IMR-90 (cell line): ENCODE measurements around the gene RAMP3.

Experiments used
- CEBPB ChIP-seq: IDR thresholded peaks from 2 replicates; pipeline ENCODE4 v1.6.1; 2012; ENCODE audit warnings: low read depth, low read length, improper control_type of control experiment
- POLR2A ChIP-seq: IDR thresholded peaks from 2 replicates; pipeline ENCODE4 v1.6.1; 2012; ENCODE audit warnings: mild to moderate bottlenecking, low read depth, low read length
- RAD21 ChIP-seq: IDR thresholded peaks from 2 replicates; pipeline ENCODE4 v1.6.1; 2012; ENCODE audit warnings: low read length, improper control_type of control experiment
- TF ChIP-seq, protein P1 (sequence below): conservative IDR thresholded peaks from 2 replicates; pipeline ENCODE4 v1.5.1; 2012; ENCODE audit warnings: mild to moderate bottlenecking, low read depth, low read length, improper control_type of control experiment
- TF ChIP-seq, protein P2 (sequence below): fragments of 150-350 bp; IDR thresholded peaks from 2 replicates; pipeline ENCODE4 v1.6.1; 2017; ENCODE audit warnings: mild to moderate bottlenecking, antibody characterized with exemption, low read length, low read depth

DNA sequence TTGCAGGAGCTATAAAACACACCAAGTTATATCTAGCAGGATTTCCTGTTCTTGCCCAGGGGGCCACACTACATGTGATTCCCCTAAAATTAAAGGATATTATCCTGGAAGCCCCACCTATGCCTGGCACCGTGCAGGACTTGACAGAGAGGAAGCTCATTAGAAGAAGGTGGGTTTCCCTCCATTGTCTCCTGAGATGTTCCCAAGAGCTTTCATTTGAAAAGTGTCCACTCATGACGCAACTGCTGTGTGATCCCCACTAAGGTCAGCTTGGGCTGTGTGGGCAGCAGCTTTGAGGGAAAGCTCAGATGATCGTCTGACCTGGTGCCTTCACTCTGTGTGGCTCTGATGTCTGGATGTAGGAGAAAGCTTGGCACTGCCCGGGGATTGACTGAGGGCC lies 53.5 kb downstream of the RAMP3 start:
- TF ChIP-seq, protein P1, sequence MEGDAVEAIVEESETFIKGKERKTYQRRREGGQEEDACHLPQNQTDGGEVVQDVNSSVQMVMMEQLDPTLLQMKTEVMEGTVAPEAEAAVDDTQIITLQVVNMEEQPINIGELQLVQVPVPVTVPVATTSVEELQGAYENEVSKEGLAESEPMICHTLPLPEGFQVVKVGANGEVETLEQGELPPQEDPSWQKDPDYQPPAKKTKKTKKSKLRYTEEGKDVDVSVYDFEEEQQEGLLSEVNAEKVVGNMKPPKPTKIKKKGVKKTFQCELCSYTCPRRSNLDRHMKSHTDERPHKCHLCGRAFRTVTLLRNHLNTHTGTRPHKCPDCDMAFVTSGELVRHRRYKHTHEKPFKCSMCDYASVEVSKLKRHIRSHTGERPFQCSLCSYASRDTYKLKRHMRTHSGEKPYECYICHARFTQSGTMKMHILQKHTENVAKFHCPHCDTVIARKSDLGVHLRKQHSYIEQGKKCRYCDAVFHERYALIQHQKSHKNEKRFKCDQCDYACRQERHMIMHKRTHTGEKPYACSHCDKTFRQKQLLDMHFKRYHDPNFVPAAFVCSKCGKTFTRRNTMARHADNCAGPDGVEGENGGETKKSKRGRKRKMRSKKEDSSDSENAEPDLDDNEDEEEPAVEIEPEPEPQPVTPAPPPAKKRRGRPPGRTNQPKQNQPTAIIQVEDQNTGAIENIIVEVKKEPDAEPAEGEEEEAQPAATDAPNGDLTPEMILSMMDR, result no peak
- TF ChIP-seq RAD21, result no peak
- no peak for TF ChIP-seq POLR2A
- no peak for TF ChIP-seq CEBPB
- TF ChIP-seq, protein P2, sequence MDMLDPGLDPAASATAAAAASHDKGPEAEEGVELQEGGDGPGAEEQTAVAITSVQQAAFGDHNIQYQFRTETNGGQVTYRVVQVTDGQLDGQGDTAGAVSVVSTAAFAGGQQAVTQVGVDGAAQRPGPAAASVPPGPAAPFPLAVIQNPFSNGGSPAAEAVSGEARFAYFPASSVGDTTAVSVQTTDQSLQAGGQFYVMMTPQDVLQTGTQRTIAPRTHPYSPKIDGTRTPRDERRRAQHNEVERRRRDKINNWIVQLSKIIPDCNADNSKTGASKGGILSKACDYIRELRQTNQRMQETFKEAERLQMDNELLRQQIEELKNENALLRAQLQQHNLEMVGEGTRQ, result no peak
